HL-60 (cell line): ENCODE data around the gene DAP.

Experiments
- GABPA ChIP-seq: IDR thresholded peaks from 2 replicates; pipeline ENCODE4 v1.6.1; 2012; ENCODE audit warnings: low read depth
- TF ChIP-seq, protein P1 (sequence below): IDR thresholded peaks from one replicate; pipeline ENCODE4 v1.5.1; 2011; ENCODE audit warnings: low read length, control low read depth, inconsistent platforms; ENCODE audit not compliant: insufficient read depth

DNA sequence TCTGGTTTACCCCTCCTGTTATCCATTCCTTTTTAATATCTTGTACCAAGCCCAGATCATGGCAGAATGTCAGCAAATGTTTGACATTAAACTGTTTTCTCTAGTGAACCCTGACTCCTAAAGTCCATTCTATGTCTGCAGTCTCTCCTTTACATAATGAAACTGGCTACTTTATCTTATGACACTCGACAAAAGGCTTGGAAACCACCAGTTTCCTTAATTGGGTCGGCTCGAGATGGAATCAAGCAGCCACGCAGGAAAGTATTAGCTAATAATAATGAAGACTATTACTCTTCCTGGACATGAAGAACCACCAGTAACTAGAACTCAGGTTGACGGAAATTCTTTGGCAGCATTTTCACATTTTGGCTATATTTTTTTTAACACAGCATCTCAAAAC lies 17.5 kb downstream of the DAP start:
- TF ChIP-seq, protein P1, sequence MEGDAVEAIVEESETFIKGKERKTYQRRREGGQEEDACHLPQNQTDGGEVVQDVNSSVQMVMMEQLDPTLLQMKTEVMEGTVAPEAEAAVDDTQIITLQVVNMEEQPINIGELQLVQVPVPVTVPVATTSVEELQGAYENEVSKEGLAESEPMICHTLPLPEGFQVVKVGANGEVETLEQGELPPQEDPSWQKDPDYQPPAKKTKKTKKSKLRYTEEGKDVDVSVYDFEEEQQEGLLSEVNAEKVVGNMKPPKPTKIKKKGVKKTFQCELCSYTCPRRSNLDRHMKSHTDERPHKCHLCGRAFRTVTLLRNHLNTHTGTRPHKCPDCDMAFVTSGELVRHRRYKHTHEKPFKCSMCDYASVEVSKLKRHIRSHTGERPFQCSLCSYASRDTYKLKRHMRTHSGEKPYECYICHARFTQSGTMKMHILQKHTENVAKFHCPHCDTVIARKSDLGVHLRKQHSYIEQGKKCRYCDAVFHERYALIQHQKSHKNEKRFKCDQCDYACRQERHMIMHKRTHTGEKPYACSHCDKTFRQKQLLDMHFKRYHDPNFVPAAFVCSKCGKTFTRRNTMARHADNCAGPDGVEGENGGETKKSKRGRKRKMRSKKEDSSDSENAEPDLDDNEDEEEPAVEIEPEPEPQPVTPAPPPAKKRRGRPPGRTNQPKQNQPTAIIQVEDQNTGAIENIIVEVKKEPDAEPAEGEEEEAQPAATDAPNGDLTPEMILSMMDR = no peak
- no peak for TF ChIP-seq GABPA
